H1 (cell line): ENCODE measurements around the gene MYLK. TPM values are rescaled to one million over a fixed set of nuclear protein-coding genes. Genes with fewer than 3 reads are reported as not detected.

ENCODE experiments used
- CHD7 ChIP-seq: fragments of 300-600 bp; sonication (generic); IDR thresholded peaks from 2 replicates; pipeline ENCODE4 v1.7.1; 2012; ENCODE audit warnings: low read length, moderate library complexity, mild to moderate bottlenecking, inconsistent platforms; ENCODE audit not compliant: insufficient replicate concordance
- RBBP5 ChIP-seq: IDR thresholded peaks from 2 replicates; pipeline ENCODE4 v1.7.1; 2012; ENCODE audit warnings: low read depth, mild to moderate bottlenecking, inconsistent platforms, low read length, moderate library complexity, borderline replicate concordance
- SP4 ChIP-seq: IDR thresholded peaks from 2 replicates; pipeline ENCODE4 v1.6.1; 2012; ENCODE audit warnings: low read length, inconsistent platforms
- polyA plus RNA-seq, 7 experiments: library from polyadenylated mRNA; depleted of rRNA in 3 of 7; stranded (reverse) in 5 of 7; unstranded in 2 of 7; fragments of >200 nt in 5 of 7; fragments of 200-250 nt in 2 of 7; gene quantifications; 1 replicate in 5 of 7; 2 replicates in 1 of 7; 4 replicates in 1 of 7; pipeline versions ENCODE4 v1.2.1 to v1.2.3, GENCODE V29; 2011 to 2013; ENCODE audit warnings: missing spikeins in 2 of 7, mixed read lengths in 2 of 7
- total RNA-seq: library from RNA; stranded (reverse); fragmentation: NEBNext Ultra II Directional; extraction: Animal tissue kit (Norgen Biotek cat#: 25700); gene quantifications from 2 replicates; pipeline ENCODE4 v1.2.1, GENCODE V29; 2021

The MYLK gene
- total and polyA plus RNA-seq, 2 of the 8 experiments (the other 6 are each of a cell fraction or from before 2014, with no cell fraction given), result 11.6 to 21.3 TPM

GRCh38 chr3:123679712-123680386 is 204.3 kb downstream of the MYLK start (continued):
- TF ChIP-seq CHD7 (no peak), SP4 (no peak), RBBP5 (no peak)
